Measurements from ENCODE around the gene ATRX.

DNA sequence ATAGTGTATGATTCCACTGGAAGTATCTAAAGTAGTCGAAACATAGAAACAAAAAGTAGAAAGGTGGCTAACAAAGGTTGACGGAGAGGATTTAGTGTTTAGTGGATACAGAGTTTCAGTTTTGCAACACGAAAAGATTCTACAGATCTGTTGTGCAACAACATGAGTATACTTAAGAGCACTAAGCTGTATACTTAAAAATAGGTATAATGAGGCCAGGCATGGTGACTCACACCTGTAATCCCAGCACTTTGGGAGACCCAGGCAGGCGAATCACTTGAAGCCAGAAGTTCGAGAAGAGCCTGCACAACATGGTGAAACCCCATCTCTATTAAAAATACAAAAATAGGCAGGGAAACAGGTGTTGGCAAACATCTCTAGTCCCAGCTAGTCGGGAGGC lies 7.9 kb upstream of the ATRX start:
- TF ChIP-seq POLR2A (IDR thresholded peaks at IDR 0.05) = no peak
- TF ChIP-seq, protein P1, sequence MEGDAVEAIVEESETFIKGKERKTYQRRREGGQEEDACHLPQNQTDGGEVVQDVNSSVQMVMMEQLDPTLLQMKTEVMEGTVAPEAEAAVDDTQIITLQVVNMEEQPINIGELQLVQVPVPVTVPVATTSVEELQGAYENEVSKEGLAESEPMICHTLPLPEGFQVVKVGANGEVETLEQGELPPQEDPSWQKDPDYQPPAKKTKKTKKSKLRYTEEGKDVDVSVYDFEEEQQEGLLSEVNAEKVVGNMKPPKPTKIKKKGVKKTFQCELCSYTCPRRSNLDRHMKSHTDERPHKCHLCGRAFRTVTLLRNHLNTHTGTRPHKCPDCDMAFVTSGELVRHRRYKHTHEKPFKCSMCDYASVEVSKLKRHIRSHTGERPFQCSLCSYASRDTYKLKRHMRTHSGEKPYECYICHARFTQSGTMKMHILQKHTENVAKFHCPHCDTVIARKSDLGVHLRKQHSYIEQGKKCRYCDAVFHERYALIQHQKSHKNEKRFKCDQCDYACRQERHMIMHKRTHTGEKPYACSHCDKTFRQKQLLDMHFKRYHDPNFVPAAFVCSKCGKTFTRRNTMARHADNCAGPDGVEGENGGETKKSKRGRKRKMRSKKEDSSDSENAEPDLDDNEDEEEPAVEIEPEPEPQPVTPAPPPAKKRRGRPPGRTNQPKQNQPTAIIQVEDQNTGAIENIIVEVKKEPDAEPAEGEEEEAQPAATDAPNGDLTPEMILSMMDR (IDR thresholded peaks at IDR 0.05 in 4 of 5, conservative IDR thresholded peaks at IDR 0.05 in 1 of 5) = no peak

All from gastrocnemius medialis (tissue), 4 donors.